Hepatocyte (in vitro differentiated cells): Measurements from ENCODE around the gene DBR1. TPM values are rescaled to one million over a fixed set of nuclear protein-coding genes. Genes with fewer than 3 reads are reported as not detected.

Experiments
- DNase-seq: peaks from one replicate; pipeline ENCODE4 v3.0.0-alpha.2; 2016; ENCODE audit warnings: low spot score
- H2AFZ ChIP-seq: fragments of 200-600 bp; sonication (generic); 2 replicates; pipeline ENCODE4 v1.6.0; 2016; ENCODE audit warnings: antibody characterized with exemption, mild to moderate bottlenecking
- H3K27ac ChIP-seq: fragments of 200-600 bp; sonication (generic); 2 replicates; pipeline ENCODE4 v1.5.1; 2016; ENCODE audit warnings: mild to moderate bottlenecking
- H3K27me3 ChIP-seq: fragments of 200-600 bp; sonication (generic); 2 replicates; pipeline ENCODE4 v1.6.1; 2016
- H3K36me3 ChIP-seq: fragments of 200-600 bp; sonication (generic); replicated peaks from 2 replicates; pipeline ENCODE4 v1.5.1; 2016; ENCODE audit warnings: low read depth; ENCODE audit not compliant: insufficient read depth
- H3K4me1 ChIP-seq: fragments of 200-600 bp; sonication (generic); 2 replicates; pipeline ENCODE4 v1.5.1; 2016; ENCODE audit warnings: mild to moderate bottlenecking, moderate library complexity; ENCODE audit not compliant: insufficient read depth
- H3K4me2 ChIP-seq: fragments of 200-600 bp; sonication (generic); 2 replicates; pipeline ENCODE4 v1.6.0; 2016
- H3K4me3 ChIP-seq: fragments of 200-600 bp; sonication (generic); 2 replicates; pipeline ENCODE4 v1.5.1; 2016; ENCODE audit warnings: mild to moderate bottlenecking
- H3K79me2 ChIP-seq: fragments of 200-600 bp; sonication (generic); 2 replicates; pipeline ENCODE4 v1.6.0; 2017; ENCODE audit warnings: mild to moderate bottlenecking
- H3K9me2 ChIP-seq: fragments of 200-600 bp; sonication (generic); replicated peaks from 2 replicates; pipeline ENCODE4 v1.6.0; 2017; ENCODE audit warnings: mild to moderate bottlenecking; ENCODE audit not compliant: insufficient read depth
- H3K9me3 ChIP-seq: fragments of 200-600 bp; sonication (generic); 2 replicates; pipeline ENCODE4 v1.5.1; 2016; ENCODE audit warnings: low read depth, mild to moderate bottlenecking
- H4K20me1 ChIP-seq: fragments of 200-600 bp; sonication (generic); 2 replicates; pipeline ENCODE4 v1.6.0; 2016; ENCODE audit warnings: mild to moderate bottlenecking; ENCODE audit not compliant: insufficient read depth, poor library complexity, severe bottlenecking
- CTCF ChIP-seq: fragments of 200-600 bp; sonication (generic); IDR thresholded peaks from 2 replicates; pipeline ENCODE4 v1.5.1; 2016; ENCODE audit warnings: antibody characterized with exemption, mild to moderate bottlenecking; ENCODE audit not compliant: poor library complexity
- EZH2 ChIP-seq: fragments of 200-600 bp; sonication (generic); IDR thresholded peaks from 2 replicates; pipeline ENCODE4 v1.6.1; 2016; ENCODE audit warnings: antibody characterized with exemption, mild to moderate bottlenecking, borderline replicate concordance
- EZH2phosphoT487 ChIP-seq: fragments of 200-600 bp; sonication (generic); IDR thresholded peaks from one replicate; pipeline ENCODE4 v1.6.1; 2018; ENCODE audit warnings: antibody characterized with exemption, mild to moderate bottlenecking, low read depth, moderate library complexity; ENCODE audit not compliant: unreplicated experiment, severe bottlenecking
- WGBS: methylation state at CpG from one replicate; pipeline ENCODE4 v1.1.6; 2016; ENCODE audit warnings: low lambda C conversion rate; ENCODE audit errors: missing lambda C conversion rate; 5-methylcytosine and 5-hydroxymethylcytosine counted together
- polyA plus RNA-seq: library from polyadenylated mRNA; unstranded; fragments of >200 nt; fragmentation: Nextera tagmentation; extraction: Ambion mirVana; gene quantifications from 2 replicates; pipeline ENCODE4 v1.2.1, GENCODE V29; 2016
- total RNA-seq: library from RNA; depleted of rRNA; stranded (reverse); fragments of >200 nt; gene quantifications from 2 replicates; pipeline ENCODE4 v1.2.3, GENCODE V29; 2014

The DBR1 gene
- total and polyA plus RNA-seq, 2 experiments from 2014 or later, result 8.6 to 13.8 TPM

GRCh38 chr3:138135833-138136194 lies 38.9 kb downstream of the DBR1 start:
- no peaks in the 10 kb centered on the region for H4K20me1 ChIP-seq
- H3K4me1 ChIP-seq, result no peaks in the 10 kb centered on the region
- no peaks in the 10 kb centered on the region for H3K9me3 ChIP-seq
- H2AFZ ChIP-seq, result no peak overlapping the region
- TF ChIP-seq EZH2phosphoT487, result no peak
- TF ChIP-seq CTCF, result no peak
- no peak for TF ChIP-seq EZH2
- 44% methylated on average over 2 of the region's 2 CpGs for WGBS
- H3K27ac ChIP-seq, result no peak overlapping the region
- H3K4me2 ChIP-seq, result no peak overlapping the region
- no peak overlapping the region for H3K4me3 ChIP-seq
- H3K36me3 ChIP-seq, result no peaks in the 10 kb centered on the region
- DNase-seq, result no peak
- H3K79me2 ChIP-seq, result no peaks in the 10 kb centered on the region
- no peaks in the 10 kb centered on the region for H3K9me2 ChIP-seq
- no peaks in the 10 kb centered on the region for H3K27me3 ChIP-seq

- Histone ChIP-seq H3K27me3 (no peaks in the 10 kb centered on the region), H3K4me2 (no peak overlapping the region), H4K20me1 (no peaks in the 10 kb centered on the region), H3K4me3 (no peak overlapping the region), H3K9me2 (no peaks in the 10 kb centered on the region), H3K27ac (no peak overlapping the region), H3K4me1 (no peaks in the 10 kb centered on the region), H3K36me3 (no peaks in the 10 kb centered on the region), H2AFZ (no peak overlapping the region), H3K9me3 (no peaks in the 10 kb centered on the region), H3K79me2 (no peaks in the 10 kb centered on the region)
- 56% methylated on average over 3 of the region's 3 CpGs for WGBS
- TF ChIP-seq EZH2 (no peak), CTCF (no peak), EZH2phosphoT487 (no peak)
- DNase-seq, result no peak
These were observed 39.4 kb downstream of the DBR1 start for GRCh38 chr3:138135146-138135832.

- 76% methylated on average over 1 of the region's 1 CpG for WGBS
- H3K4me2 ChIP-seq, result no peak within 1 kb of the TSS
- H3K36me3 ChIP-seq, result no peaks in the 10 kb centered on the region
- no peaks in the 10 kb centered on the region for H3K79me2 ChIP-seq
- no peak for DNase-seq
- TF ChIP-seq EZH2phosphoT487 (no peak), EZH2 (no peak), CTCF (no peak)
- H2AFZ ChIP-seq, result no peak within 1 kb of the TSS
- H3K27me3 ChIP-seq, result no peaks in the 10 kb centered on the region
- no peaks in the 10 kb centered on the region for H3K9me2 ChIP-seq
- no peak within 1 kb of the TSS for H3K4me3 ChIP-seq
- H3K27ac ChIP-seq, result no peak within 1 kb of the TSS
- no peaks in the 10 kb centered on the region for H3K4me1 ChIP-seq
- H3K9me3 ChIP-seq, result no peaks in the 10 kb centered on the region
- no peaks in the 10 kb centered on the region for H4K20me1 ChIP-seq
These were observed 42.5 kb downstream of the DBR1 start, which contains the start of gene A4GNT for GRCh38 chr3:138132239-138132638. TSS of gene A4GNT (minus strand) at chr3:138132390. CDS start at chr3:138131256, 1,134 bp downstream.
